Effector CD4-positive, alpha-beta T cell (primary cell): Measurements from ENCODE around the gene HOXA7.

Source experiments
- DNase-seq: peaks from one replicate; pipeline ENCODE4 v3.0.0-alpha.2; 2020

The HOXA7 gene

DNA sequence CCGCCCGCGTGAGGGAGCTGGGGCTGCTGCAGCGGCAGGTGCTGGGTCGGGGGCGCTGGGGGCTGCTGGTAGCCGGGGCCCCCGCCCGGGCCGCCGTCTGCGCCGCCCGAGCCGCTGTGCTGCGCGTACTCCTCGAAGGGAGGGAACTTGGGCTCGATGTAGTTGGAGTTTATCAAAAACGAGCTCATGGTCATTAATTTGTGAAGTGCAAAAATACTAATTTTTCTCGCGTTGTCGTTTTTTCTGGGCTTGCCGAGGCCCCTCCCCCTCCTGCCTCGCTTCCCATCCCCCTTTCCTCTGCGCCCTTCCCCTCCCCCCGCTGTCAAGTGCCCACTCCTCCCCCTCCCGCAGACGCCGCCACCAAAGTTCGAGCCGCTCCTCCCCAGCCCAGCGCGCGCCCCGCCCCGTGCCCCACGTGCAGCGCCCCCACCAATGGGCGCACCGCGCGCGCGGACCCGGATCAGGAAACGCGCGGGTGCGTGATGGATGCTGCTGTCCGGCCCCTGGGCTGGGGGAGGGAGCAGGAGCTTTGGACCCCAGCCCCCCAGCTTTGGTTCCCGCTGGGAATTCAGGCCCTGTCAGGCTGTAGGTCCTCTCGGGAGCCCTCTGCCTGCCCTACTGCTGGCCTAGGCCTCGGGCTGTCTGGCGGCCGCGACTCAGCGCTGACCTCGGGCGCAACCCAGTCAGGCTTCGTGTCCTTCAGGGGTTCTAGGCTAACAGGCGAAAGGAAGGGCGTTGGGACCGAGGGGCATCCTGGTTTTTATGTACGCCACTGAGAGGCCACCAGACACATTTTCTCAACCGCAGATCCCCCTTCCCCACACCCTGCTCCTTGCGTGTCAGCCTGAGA, 25.7 kb downstream of the HOXA7 start, which contains the start of gene HOXA4:
Gene HOXA4 (minus strand): TSS at position 218 of the 850 bp plus-strand sequence. CDS start 24 bp downstream, at position 194.
- DNase-seq = peak; percentile 29

GRCh38 chr7:27129729-27130539, 26.5 kb downstream of the HOXA7 start:
- DNase-seq = no peak

DNA sequence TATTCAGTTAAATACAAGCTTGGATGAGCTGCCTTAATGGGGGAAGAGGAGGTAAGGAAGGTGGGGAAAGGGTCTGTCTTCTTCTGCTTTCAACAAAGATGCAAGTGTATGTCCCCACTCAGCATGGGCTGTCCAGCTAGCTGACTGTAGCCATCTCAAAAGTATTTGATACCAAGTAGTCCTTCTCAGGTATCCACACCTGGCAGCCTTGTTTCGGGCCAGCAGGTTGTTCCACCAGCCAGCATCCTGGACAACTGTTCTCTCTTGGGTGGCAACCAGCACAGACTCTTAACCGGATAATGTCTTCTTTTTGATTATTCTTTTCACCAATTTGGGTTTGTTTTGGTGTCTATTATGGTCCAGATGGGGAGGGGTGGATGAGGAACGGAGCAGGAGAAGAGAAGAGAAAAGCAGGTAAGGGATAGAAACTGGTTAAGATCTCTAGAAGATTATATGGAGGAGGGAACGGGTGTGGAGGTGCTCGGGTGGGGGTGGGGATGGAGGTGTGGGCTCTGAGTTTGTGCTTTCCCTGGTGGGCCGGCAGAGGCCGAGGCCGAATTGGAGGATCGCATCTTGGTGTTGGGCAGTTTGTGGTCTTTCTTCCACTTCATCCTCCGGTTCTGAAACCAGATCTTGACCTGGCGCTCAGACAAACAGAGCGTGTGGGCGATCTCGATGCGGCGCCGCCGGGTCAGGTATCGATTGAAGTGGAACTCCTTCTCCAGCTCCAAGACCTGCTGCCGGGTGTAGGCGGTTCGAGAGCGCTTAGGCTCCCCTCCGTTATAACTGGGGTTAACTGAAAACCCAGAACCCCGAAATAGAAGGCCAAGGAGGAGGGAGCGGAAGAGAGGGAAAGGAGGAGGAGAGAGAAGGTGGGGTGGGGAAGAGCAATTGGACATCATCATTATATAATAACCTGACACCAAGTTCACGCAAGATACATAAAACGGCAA, 27.4 kb downstream of the HOXA7 start:
- no peak for DNase-seq

- no peak for DNase-seq
These were observed 28.4 kb downstream of the HOXA7 start for GRCh38 chr7:27128034-27128433.

- no peak for DNase-seq
These were observed 29.7 kb downstream of the HOXA7 start for GRCh38 chr7:27126596-27127327.

GRCh38 chr7:27125986-27126394, 30.5 kb downstream of the HOXA7 start:
- no peak for DNase-seq

- no peak for DNase-seq
These were observed 31.4 kb downstream of the HOXA7 start for GRCh38 chr7:27124902-27125689.

GRCh38 chr7:27124096-27124901, 32.2 kb downstream of the HOXA7 start:
- DNase-seq = no peak

DNA sequence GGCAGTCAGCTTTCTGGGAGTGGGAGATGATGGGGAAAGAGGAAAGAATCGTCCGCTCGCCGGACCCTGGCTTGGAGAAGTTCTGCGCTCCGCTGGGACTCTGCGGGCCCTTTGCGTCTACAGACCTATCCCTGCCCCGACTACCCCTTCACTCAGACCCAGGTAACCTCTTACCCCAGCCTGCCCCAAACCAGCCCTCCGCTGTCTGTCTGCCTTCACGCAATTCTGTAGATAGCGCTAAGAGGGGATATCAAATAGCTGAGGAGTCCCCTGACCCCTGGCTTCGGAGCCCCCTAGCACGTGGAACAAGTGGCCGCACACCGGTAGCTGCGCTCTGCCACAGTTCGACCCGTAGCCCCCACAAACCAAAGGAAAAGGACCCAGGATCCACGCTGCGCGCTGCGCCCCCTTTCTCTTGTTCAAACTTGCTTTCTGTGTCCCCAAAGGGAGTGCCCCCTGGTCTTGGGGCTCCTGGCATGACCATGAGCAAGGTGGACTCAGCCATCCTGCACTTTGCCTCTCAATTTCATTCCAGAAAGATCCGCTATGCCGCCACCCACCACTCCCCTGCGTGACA, 32.9 kb downstream of the HOXA7 start:
- no peak for DNase-seq

DNA sequence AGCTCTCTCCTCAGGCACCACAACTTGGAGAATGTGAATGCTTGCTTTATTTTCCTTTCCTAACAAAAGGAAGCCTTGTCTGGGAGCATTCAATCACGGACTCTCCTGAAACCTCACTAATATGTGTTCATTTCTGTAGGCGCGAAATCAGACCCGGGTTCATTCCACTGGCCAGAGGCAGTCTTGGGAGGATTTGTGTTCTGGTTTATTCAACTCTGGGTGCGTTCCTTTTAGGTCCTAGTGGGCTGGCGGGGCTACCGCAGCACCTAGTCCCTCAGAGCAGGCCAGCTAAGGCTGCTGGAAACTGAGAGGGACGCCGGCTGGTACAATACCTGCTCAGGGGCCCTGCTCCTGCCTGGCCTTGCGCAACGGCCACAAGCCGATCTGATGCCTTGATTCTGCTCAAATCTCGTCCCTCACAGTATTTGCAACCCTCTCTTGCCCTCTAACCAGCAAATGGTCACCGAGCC, 33.4 kb downstream of the HOXA7 start:
- no peak for DNase-seq

DNA sequence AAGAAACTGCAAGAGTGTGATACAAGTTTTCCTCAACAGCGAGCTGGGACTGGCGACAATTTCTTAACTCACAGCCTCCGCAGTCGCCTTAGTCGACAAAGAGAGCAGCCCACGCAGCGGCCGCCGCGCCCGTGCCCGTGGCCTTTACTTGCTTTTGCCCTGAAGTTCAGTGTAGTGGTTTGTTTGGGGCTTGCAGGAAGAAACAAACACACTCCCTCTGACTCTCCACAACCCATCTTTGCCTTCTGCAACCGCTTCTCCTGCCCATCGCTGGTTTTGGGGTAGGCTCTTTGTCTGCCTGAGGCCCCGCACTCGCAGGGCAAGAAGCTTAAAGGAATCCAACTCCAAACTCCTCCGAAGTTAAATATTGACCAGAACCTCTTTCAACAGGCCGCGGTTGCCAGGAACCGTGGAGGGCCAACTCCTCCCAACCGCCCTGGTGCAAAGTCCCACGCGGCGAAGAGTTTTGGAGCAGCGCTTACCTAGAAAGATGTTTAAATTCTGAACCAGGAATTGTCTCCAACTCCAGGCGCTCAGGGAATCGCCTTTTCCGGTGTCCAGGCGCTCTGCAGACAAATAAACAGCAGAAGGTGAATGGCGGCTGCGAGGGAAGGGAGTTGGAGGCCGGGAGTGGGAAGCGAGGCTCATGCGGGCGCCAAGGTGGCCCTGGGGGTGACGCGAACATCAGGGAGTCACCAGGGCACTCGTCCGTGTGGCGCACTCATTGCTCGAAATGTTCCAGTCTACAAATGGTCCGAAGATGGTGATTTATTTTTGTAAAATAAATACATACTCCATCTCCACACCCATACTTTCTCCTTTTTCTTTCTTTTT, 34.2 kb downstream of the HOXA7 start:
- no peak for DNase-seq

- DNase-seq = no peak
These were observed 34.8 kb downstream of the HOXA7 start for GRCh38 chr7:27121684-27122076.

- DNase-seq = no peak
These were observed 37.0 kb downstream of the HOXA7 start for GRCh38 chr7:27119412-27119911.

GRCh38 chr7:27118580-27118979, 37.9 kb downstream of the HOXA7 start:
- no peak for DNase-seq

DNA sequence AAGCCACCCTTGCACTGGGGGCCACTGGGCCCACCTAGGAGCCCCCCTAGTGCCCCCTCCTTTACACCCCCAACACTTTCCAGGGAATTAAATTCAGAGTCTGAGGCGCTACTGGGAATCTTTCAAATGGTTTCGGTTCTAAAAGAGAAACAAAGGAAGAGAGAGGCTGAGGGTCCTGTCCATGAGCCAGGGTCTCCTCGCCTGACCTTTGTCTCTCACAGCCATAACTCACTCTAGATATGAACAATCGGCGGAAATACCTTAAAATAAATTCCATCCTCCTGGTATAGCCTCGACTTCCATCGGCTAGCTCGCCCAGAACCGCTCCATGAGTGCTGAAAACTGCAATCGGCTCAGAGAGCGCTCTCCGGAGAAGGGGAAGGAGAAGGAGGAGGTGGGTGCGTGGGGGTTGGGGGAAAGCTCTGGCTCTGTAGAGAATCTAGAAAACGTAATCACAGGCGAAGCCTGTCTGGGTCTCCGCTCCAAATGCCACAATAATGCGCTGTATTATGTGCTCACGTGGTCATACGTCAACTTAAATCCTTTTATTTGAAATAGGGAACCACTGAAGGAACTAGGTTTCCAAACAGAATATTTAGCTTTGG, 38.5 kb downstream of the HOXA7 start:
- no peak for DNase-seq

DNA sequence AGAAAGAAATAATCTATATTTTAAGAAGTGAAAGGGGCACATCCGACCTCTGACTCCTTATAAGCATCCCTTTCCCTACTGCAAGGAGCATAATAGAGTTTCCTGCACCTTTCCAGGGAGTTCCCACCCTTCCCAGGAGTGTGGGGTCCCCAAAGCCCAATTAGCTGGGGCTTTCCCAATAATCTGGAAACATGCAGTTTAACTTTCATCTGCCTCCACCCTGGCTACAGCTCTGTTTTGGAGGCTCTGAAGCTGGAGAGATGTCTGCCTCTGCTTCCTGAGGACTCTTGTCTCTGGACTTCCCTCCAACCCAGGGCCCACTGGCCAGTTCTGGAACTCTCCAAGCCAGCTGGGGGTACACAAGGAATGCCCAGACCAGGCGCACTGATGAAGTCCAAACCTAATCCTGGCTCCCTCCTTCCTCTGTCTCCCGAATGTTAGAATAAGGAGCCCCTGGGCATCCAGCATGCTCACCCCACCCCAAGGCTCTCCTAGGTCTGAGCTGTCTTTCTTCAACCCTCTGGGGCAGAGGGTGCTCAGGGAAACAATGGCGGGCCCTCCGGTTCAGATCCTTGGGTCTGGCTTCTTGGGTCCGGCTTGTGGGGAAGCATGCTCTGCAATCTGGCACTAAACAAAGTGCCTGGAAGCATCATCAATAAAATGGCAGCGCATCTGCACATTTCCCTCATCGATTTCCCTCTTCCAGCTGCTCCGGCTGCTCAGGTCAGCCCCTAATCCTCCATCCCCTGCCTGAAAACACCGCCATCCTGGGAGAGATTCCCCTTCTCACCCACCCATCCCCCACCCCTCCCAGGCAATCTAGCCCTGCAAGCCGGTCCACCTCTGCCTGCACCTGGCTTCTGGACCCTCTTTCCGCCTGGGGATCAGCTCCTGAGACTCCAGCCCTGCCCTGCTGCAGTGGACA, 39.3 kb downstream of the HOXA7 start:
- no peak for DNase-seq
